ENCODE data around the gene SPDYE16.
"Not testable (repeated sequence)": the region's sequence is repeated elsewhere in the genome, so short reads cannot be mapped to it uniquely, and the experiment has no call there.

- not testable (repeated sequence) for TF ChIP-seq CTCF (IDR thresholded peaks at IDR 0.05; ENCODE audit: borderline replicate concordance, extremely low read depth, low read length, poor library complexity, severe bottlenecking); EZH2 (IDR thresholded peaks at IDR 0.05; ENCODE audit: borderline replicate concordance, low read depth, low read length, severe bottlenecking)
Measured at GRCh38 chr7:76503244-76503643, 39.9 kb downstream of the SPDYE16 start.

All from DND-41 (cell line).